Endothelial cell of umbilical vein (primary cell): ENCODE measurements around the gene PHF3. TPM values are rescaled to one million over a fixed set of nuclear protein-coding genes. Genes with fewer than 3 reads are reported as not detected.

Source experiments
- BruUV-seq: library from RNA; stranded (reverse); fragments of 400-500 nt; replicated peaks from 2 replicates; lab custom pipeline; 2021; lab: Mats Ljungman, UMichigan
- CTCF ChIA-PET: fragments of 300-600, 350-600 bp; sonication (Branson Sonifier 250); formaldehyde crosslinking; loops from one replicate; lab custom pipeline; 2021; ENCODE audit warnings: antibody characterized with exemption, inconsistent platforms; lab: Charles Lee
- POLR2A ChIA-PET: fragments of 300-600, 350-600 bp; sonication (Branson Sonifier 250); formaldehyde crosslinking; loops from one replicate; lab custom pipeline; 2021; ENCODE audit warnings: antibody characterized with exemption, inconsistent platforms; lab: Charles Lee
- DNase-seq: peaks from one replicate; pipeline ENCODE4 v3.0.0-alpha.2; 2011; ENCODE audit warnings: low read depth, low spot score
- FAIRE-seq: peaks from 2 replicates; lab custom pipeline; 2011; peaks lifted over from hg19 to GRCh38; lab: Jason Lieb, UNC
- H2AFZ ChIP-seq: 2 replicates; pipeline ENCODE4 v1.6.0; 2012; ENCODE audit warnings: low read depth, low read length, control low read depth, inconsistent platforms
- H3K27ac ChIP-seq: 2 replicates; pipeline ENCODE4 v1.5.1; 2011; ENCODE audit warnings: low read depth, mild to moderate bottlenecking, control low read depth, low read length, moderate library complexity; ENCODE audit not compliant: insufficient read depth
- H3K27me3 ChIP-seq, 2 experiments: 2 replicates each; pipeline versions ENCODE4 v1.6.0 to v1.6.1; 2011; ENCODE audit warnings: low read length in 2 of 2, mixed read lengths in 1 of 2; ENCODE audit not compliant: control insufficient read depth in 2 of 2, insufficient read depth in 2 of 2
- H3K36me3 ChIP-seq, 2 experiments: 2 replicates in 1 of 2; 3 replicates in 1 of 2; pipeline ENCODE4 v1.5.1; 2011; ENCODE audit warnings: low read length in 2 of 2, mild to moderate bottlenecking in 1 of 2, moderate library complexity in 1 of 2; ENCODE audit not compliant: control insufficient read depth in 2 of 2, insufficient read depth in 2 of 2; ENCODE audit errors: extremely low read depth in 1 of 2
- H3K4me1 ChIP-seq: 3 replicates; pipeline ENCODE4 v1.5.1; 2011; ENCODE audit warnings: mild to moderate bottlenecking, low read length; ENCODE audit not compliant: control insufficient read depth, insufficient read depth; ENCODE audit errors: extremely low read depth
- H3K4me2 ChIP-seq: 2 replicates; pipeline ENCODE4 v1.6.1; 2011; ENCODE audit warnings: low read length, control low read depth, mixed read lengths; ENCODE audit not compliant: insufficient read depth
- H3K4me3 ChIP-seq, 3 experiments: fragments of 200-600 bp in 1 of 3; sonication (generic), shearing (Covaris generic) in 1 of 3; replicated peaks in 1 of 3; 2 replicates each; pipeline ENCODE4 v1.5.1; 2011 to 2016; ENCODE audit warnings: control low read depth in 3 of 3, low read length in 3 of 3, mild to moderate bottlenecking in 2 of 3, inconsistent platforms in 1 of 3, low read depth in 1 of 3, moderate library complexity in 1 of 3; ENCODE audit not compliant: insufficient read depth in 1 of 3
- H3K79me2 ChIP-seq: 2 replicates; pipeline ENCODE4 v1.6.0; 2012; ENCODE audit warnings: low read length, inconsistent platforms; ENCODE audit not compliant: control insufficient read depth, insufficient read depth
- H3K9ac ChIP-seq: replicated peaks from 2 replicates; pipeline ENCODE3; 2011; ENCODE audit warnings: low read length, control low read depth; ENCODE audit not compliant: insufficient read depth; ENCODE audit errors: extremely low read depth
- H3K9me1 ChIP-seq: replicated peaks from 3 replicates; pipeline ENCODE4 v1.6.0; 2011; ENCODE audit warnings: mild to moderate bottlenecking, low read length; ENCODE audit not compliant: control insufficient read depth, insufficient read depth; ENCODE audit errors: extremely low read depth
- H3K9me3 ChIP-seq: replicated peaks from 2 replicates; pipeline ENCODE4 v1.5.1; 2012; ENCODE audit warnings: low read length, inconsistent platforms; ENCODE audit not compliant: control insufficient read depth, insufficient read depth
- H4K20me1 ChIP-seq: replicated peaks from 2 replicates; pipeline ENCODE3; 2011; ENCODE audit warnings: mild to moderate bottlenecking, low read length; ENCODE audit not compliant: control insufficient read depth, insufficient read depth; ENCODE audit errors: extremely low read depth
- EZH2 ChIP-seq: IDR thresholded peaks from 2 replicates; pipeline ENCODE4 v1.6.1; 2012; ENCODE audit warnings: borderline replicate concordance, low read depth, mild to moderate bottlenecking, moderate library complexity, low read length, inconsistent platforms; ENCODE audit not compliant: severe bottlenecking
- FOS ChIP-seq: IDR thresholded peaks from 2 replicates; pipeline ENCODE4 v1.6.1; 2011; ENCODE audit warnings: mild to moderate bottlenecking, low read length, moderate library complexity, borderline replicate concordance; ENCODE audit not compliant: insufficient read depth
- GATA2 ChIP-seq: IDR thresholded peaks from 2 replicates; pipeline ENCODE4 v1.7.0; 2011; ENCODE audit warnings: low read depth, mild to moderate bottlenecking, moderate library complexity, mixed read lengths, low read length; ENCODE audit not compliant: insufficient read length, insufficient read depth
- JUN ChIP-seq: IDR thresholded peaks from 2 replicates; pipeline ENCODE4 v1.6.1; 2011; ENCODE audit warnings: borderline replicate concordance, low read depth; ENCODE audit not compliant: insufficient read length, insufficient read depth
- MYC ChIP-seq: IDR thresholded peaks from one replicate; pipeline ENCODE4 v1.6.1; 2011; ENCODE audit warnings: mild to moderate bottlenecking, low read depth, low read length
- POLR2A ChIP-seq: IDR thresholded peaks from 2 replicates; pipeline ENCODE4 v1.6.1; 2012; ENCODE audit warnings: low read depth, mild to moderate bottlenecking, control low read depth, low read length
- POLR2AphosphoS5 ChIP-seq: IDR thresholded peaks from 2 replicates; pipeline ENCODE4 v1.6.1; 2012; ENCODE audit warnings: low read depth, mild to moderate bottlenecking, control low read depth, low read length, moderate library complexity; ENCODE audit not compliant: insufficient read depth
- dilution Hi-C: fragments of 300-500 bp; cut with MboI; formaldehyde crosslinking; loops from one replicate; pipeline ENCODE4 v1.15.0; 2019; ENCODE audit warnings: low sequenced_read_pairs; ENCODE audit not compliant: extremely low pct_ligation_motif_present
- intact Hi-C: fragments of 100-400 bp; cut with micrococcal nuclease; formaldehyde crosslinking; loops from one replicate; pipeline ENCODE4 v1.10.0; 2022
- polyA plus RNA-seq, 4 experiments: library from polyadenylated mRNA; depleted of rRNA in 3 of 4; stranded (reverse) in 3 of 4; unstranded in 1 of 4; fragments of >200 nt; gene quantifications; 2 replicates each; pipeline versions ENCODE4 v1.2.1 to v1.2.3, GENCODE V29; 2011 to 2012; ENCODE audit warnings: missing spikeins in 1 of 4
- total RNA-seq: library from RNA; stranded (reverse); gene quantifications from 2 replicates; pipeline ENCODE4 v1.2.3, GENCODE V29; 2021
- TF ChIP-seq, protein P1 (sequence below), 2 donors: IDR thresholded peaks; 1 replicate in 1 of 2; 2 replicates in 1 of 2; pipeline ENCODE4 v1.5.1; 2011; ENCODE audit warnings: low read length in 2 of 2, mild to moderate bottlenecking in 2 of 2, moderate library complexity in 2 of 2, control low read depth in 1 of 2, inconsistent platforms in 1 of 2, low read depth in 1 of 2; ENCODE audit not compliant: insufficient read depth in 1 of 2; ENCODE audit errors: extremely low read depth in 1 of 2
- TF ChIP-seq, protein P2 (sequence below): IDR thresholded peaks from 2 replicates; pipeline ENCODE4 v1.6.1; 2011; ENCODE audit not compliant: insufficient read depth, insufficient read length

PHF3 gene
- total and polyA plus RNA-seq, 2 donors (not counting 3 experiments of a cell fraction or from before 2014, with no cell fraction given) = 4.6 to 29.6 TPM

GRCh38 chr6:63673692-63674091, 38.1 kb downstream of the PHF3 start:
- FAIRE-seq (no peak), DNase-seq (no peak)
- H3K9me1 ChIP-seq = no peaks in the 10 kb centered on the region
- no peaks in the 10 kb centered on the region for H3K36me3 ChIP-seq
- H3K27ac ChIP-seq = no peak overlapping the region
- no peak overlapping the region for H3K9ac ChIP-seq
- intact Hi-C loops = no loop called here
- no peaks in the 10 kb centered on the region for H3K9me3 ChIP-seq
- POLR2A ChIA-PET = no interaction called here
- peaks cover 4% of the 10 kb centered on the region for H4K20me1 ChIP-seq
- CTCF ChIA-PET = interaction anchor here (1.5 kb wide), 1 partner anchor 9 kb away, joined by 10 read pairs; no protein-coding TSS in a partner anchor
- H3K4me2 ChIP-seq = no peak overlapping the region
- no peaks in the 10 kb centered on the region for H3K4me1 ChIP-seq
- H3K4me3 ChIP-seq = no peak overlapping the region
- dilution Hi-C loops = no loop called here
- peaks cover 28% of the 10 kb centered on the region for H3K79me2 ChIP-seq
- H3K27me3 ChIP-seq = no peaks in the 10 kb centered on the region
- H2AFZ ChIP-seq = no peak overlapping the region
- TF ChIP-seq, protein P1, sequence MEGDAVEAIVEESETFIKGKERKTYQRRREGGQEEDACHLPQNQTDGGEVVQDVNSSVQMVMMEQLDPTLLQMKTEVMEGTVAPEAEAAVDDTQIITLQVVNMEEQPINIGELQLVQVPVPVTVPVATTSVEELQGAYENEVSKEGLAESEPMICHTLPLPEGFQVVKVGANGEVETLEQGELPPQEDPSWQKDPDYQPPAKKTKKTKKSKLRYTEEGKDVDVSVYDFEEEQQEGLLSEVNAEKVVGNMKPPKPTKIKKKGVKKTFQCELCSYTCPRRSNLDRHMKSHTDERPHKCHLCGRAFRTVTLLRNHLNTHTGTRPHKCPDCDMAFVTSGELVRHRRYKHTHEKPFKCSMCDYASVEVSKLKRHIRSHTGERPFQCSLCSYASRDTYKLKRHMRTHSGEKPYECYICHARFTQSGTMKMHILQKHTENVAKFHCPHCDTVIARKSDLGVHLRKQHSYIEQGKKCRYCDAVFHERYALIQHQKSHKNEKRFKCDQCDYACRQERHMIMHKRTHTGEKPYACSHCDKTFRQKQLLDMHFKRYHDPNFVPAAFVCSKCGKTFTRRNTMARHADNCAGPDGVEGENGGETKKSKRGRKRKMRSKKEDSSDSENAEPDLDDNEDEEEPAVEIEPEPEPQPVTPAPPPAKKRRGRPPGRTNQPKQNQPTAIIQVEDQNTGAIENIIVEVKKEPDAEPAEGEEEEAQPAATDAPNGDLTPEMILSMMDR (IDR thresholded peaks at IDR 0.05; ENCODE audit: extremely low read depth in 1 of 2, insufficient read depth in 1 of 2, low read depth in 1 of 2, low read length in 2 of 2) = no peak
- TF ChIP-seq, protein P2, sequence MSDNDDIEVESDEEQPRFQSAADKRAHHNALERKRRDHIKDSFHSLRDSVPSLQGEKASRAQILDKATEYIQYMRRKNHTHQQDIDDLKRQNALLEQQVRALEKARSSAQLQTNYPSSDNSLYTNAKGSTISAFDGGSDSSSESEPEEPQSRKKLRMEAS = no peak
- TF ChIP-seq POLR2A (no peak), JUN (no peak), EZH2 (no peak), FOS (no peak), GATA2 (no peak), MYC (no peak), POLR2AphosphoS5 (no peak)
- no TSS peak for BruUV-seq
